ENCODE measurements around the gene GABRG3.

Gene GABRG3

DNA sequence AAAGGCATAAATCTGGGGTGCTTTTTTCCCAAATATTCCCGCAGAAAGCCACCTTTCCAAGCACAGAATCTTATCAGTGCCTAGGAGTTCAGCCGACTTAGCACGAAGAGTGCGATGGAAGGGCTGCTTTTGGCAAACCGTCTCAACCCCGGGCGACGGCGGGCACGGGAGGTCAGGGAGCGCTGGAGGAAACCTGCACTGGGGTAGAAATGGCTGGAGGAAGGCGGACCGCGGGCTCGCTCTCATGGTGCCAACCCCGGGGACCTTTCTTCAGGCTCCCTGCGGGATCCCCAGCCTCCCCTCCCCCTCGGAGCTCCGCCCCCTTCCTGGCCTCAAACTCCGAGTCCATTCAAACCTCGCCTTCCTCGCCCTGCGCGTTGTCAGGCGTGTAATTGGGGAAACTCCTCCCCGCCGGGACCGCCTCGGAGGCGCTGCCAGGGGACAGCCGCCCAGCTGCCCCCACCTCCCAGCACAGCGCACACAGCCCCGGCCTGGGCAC, at the start of gene GABRG3:
Gene GABRG3 (plus strand): TSS at position 470 of the 499 bp plus-strand sequence.
- DNase-seq = no peak

DNA sequence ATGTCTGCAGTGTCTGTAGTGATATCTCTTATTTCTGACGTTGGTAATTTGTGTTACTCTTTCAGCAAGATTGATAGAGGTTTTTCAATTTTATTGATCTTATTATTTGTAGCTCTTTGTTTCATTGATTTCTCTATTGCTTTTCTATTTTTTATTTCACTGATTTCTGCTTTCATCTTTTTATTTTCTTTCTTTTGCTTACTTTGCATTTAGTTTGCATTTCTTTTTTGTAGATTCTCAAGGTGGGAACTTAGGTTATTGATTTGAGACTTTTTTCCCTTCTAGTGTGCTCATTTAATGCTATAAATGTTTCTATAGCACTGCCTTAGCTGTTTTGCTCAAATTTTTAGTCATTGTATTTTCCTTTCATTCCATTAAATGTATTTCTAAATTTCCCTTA, 49.5 kb upstream of the GABRG3 start:
- DNase-seq = no peak

DNA sequence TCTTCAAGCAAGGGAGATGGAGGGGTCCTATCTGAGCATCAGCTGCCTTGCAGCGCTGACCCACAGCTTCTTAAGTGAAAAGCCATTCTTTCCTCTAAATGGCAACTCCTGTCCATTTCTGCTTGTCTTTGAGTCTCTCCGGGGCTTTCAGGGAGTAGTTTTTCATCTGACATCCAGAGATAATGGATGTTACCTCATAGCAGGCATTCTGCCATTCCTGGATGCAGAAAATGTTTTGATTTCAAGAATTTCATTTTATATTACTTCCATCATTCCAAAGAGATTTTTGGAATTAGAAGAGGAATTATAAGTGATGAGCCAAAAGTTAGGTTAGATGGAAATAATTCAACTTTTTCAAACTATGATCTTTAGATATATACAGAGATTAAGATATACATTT, 44.9 kb upstream of the GABRG3 start:
- no peak for DNase-seq

GRCh38 chr15:26928051-26928450, 42.9 kb upstream of the GABRG3 start:
- DNase-seq = no peak

DNA sequence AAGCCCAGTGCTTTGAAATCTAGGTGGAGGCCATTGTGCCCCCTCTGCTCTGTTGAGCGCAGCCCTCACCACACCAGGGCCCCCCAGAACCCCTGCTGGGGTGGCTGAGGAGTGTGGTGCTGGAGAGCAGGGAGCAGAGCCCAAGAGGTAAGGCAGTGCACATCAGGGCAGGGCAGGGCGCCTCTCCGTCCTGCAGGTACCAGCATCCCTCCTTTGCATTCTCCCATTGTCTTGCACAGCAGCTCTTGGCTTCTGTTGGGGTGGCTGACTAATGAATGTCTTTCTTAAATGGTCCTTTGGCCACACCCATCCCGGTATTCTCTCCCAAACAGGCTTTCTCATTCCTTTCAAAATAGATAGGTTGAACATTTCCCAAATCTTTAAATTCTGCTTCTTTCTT, 41.4 kb upstream of the GABRG3 start:
- no peak for DNase-seq

- DNase-seq = no peak
Measured at GRCh38 chr15:26934848-26935247, 36.1 kb upstream of the GABRG3 start.

- no peak for DNase-seq
Measured at GRCh38 chr15:26935322-26935721, 35.7 kb upstream of the GABRG3 start.

GRCh38 chr15:26936502-26936901, 34.5 kb upstream of the GABRG3 start:
- no peak for DNase-seq

DNA sequence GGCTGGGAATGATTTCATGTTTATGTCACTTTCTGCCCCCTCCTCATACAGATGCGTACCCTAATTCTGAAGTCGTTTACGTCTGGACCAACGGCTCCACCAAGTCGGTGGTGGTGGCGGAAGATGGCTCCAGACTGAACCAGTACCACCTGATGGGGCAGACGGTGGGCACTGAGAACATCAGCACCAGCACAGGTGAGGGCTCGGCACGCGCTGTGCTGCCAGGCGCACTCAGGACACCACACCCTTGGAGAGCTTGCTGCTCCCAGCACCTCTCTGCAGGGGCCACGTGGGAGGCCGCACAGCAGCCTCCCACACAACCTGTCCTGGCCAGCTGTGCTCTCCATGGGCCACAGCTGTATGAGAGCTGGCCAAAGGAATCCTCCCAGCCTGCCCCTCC, 33.8 kb upstream of the GABRG3 start:
- no peak for DNase-seq

DNA sequence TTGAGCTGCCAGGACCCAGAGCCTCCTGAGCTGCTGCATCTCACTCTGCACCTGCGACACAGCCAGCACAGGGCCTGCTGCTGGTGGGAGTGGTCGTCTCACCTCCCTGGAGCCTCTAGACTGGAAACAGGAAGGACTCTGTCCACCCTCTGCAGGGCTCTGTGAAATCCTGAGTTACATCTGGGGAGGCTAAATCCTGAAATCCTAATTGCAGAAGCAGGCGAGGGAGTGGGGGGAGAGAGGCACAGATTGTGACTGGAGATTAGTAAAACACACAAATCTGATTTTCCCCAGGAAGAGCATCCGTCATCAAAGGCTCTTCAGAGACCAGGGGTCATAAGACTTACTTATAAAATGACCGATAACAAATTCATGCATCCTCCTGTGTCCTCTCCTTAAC, 31.6 kb upstream of the GABRG3 start:
- DNase-seq = no peak

- DNase-seq = no peak
Measured at GRCh38 chr15:26941489-26941888, 29.5 kb upstream of the GABRG3 start.

GRCh38 chr15:26943866-26944265, 27.1 kb upstream of the GABRG3 start:
- no peak for DNase-seq

GRCh38 chr15:26945046-26945445, 25.9 kb upstream of the GABRG3 start:
- DNase-seq = no peak

- DNase-seq = no peak
Measured at GRCh38 chr15:26950001-26950400, 21.0 kb upstream of the GABRG3 start.

GRCh38 chr15:26954403-26954802, 16.6 kb upstream of the GABRG3 start:
- no peak for DNase-seq

DNA sequence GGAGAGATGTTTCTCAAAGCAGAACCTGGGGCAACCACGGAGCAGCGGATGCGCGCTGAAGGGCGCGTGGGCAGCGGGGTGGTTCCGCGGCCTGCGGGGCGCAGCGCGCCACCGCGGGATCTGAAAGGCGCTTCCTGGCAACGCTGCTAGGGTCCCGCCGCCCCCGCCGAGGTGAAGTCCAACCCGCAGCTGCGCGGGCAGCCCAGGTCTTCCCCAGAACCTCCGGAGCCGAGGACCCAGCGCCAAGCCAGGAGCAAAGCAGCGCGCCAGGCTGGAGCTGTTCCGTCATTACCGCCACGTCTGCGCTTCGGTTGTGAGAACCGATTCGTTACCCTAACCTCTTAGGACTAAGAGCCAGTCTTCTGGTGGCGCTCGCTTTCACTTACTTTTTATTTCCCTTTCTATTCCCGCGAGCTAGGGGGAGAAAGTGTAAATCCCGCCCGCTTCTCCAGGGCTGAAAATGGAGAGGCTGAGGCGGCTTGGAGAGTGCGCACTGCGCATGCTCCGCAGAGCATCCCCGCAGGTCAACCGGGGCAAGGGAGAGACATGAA, 3.2 kb upstream of the GABRG3 start:
- no peak for DNase-seq

DNA sequence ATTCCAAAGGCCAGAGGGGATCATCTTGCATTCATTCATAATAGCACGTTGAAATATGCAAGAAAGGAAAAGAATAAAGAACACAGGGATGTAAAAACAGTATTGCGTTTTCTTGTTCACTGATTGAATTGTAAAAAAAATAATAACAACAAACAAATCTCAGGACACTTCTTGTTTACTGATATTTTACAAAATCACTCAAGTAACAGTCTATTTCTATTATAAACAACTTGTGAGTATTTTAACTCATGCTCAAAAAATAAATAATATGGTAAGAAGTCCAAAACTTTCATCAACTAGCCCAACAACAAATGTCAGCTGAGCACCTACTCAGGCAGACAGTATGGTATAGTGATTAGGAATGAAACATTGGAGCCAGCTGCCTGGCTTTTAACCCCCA, 2.2 kb upstream of the GABRG3 start:
- no peak for DNase-seq

DNA sequence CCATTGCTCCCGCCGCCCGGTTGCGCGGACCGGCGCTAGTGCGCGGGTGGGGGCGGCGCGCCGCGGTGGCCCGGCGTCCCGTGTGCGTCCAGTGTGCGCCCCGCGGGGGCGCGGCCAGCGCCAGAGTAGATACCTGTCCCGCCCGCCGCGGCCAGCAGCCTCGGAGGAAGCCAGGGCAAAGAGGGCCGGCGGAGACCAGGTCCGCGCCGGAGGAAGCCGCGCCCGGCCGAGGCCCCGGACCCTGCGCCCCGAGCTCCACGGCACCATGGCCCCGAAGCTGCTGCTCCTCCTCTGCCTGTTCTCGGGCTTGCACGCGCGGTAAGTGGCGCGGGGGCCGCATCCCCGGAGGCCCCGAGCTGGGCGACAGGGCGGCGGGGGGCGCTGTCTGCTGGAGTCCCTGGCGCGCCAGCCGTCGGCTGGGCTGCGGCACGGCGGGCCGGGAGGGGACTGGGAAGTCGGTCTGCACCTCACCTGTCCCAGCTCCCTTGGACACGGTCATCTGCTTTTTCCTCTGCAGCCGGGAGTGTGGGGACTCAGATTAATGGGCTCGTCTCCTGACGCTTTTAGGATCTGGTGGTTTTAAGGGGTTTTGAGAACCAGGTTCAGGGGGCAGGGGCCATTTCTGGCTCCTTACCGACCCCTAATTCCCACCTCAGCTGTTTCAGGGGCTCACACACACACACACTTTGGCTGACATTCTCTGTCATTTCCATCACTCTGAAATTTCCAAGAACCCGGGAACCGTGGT, 464 bp downstream of the GABRG3 start:
- DNase-seq = no peak

- no peak for DNase-seq
Measured at GRCh38 chr15:26972636-26973035, 1.7 kb downstream of the GABRG3 start.

GRCh38 chr15:26974120-26974780, 3.3 kb downstream of the GABRG3 start:
- DNase-seq = no peak

DNA sequence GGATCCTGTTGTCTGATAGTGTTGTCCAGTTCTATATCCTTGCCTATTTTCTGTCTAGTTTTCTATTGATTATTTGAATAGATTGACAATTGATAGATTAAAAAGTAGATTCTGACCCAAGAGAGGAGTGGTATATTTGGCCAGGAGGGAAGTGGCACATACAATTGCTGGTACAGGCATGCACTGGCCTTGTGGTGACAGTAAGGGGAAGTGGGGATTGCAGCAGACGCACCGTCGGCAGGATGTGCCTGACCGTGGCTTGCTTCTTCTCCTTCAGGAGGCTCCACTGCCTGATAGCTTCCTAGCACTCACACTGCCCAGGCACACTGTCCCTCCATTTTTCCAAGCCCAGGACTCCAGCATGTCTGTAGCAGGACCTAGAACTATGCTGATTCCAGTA, 10.5 kb downstream of the GABRG3 start:
- DNase-seq = no peak

DNA sequence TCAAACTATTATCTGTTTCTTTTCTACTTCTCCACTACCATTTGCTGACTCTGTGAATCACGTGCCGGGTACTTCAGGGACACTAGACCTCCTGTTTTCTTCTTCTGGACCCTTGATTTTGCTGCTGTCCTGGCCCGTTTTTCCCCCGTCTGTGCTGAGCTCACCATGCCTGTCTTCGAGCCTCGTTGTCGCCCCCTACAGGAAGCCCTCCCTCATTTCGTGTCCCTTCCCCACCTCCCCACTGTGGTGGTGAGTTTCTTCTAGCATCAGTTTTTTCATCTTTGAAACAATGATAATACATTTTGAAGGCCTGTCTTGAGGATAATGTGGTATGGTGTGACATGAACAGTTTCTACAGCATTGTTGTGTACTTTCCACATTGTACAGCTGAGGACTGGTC, 12.8 kb downstream of the GABRG3 start:
- DNase-seq = no peak

- DNase-seq = no peak
Measured at GRCh38 chr15:26985050-26985449, 14.1 kb downstream of the GABRG3 start.

DNA sequence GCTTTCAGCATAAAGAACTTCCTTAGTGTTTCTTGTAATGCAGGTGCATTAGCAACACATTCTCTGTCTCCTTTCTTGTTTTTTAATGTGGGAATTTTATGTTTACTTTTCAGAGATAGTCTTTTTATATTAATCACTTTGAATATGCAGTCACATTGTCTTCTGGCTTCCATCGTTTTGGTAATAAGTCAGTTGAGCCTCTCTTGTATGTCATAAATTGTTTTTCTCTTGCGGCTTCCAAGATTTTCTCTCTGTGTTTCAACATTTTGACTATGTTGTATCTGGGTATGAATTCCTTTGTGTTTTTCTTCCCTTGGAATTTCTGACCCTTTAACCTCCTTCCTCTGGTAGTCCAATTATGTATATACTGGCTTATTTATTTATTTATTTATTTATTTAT, 25.3 kb downstream of the GABRG3 start:
- DNase-seq = no peak
